B cell (primary cell): ENCODE data around the gene ZNF521. TPM values are rescaled to one million over a fixed set of nuclear protein-coding genes. Genes with fewer than 3 reads are reported as not detected.

Experiments used
- ATAC-seq: fragments of 200-7000 bp; cut with Tn5 transposase; one replicate; pipeline ENCODE4 v1.10.0; 2021; ENCODE audit warnings: low read depth, mild to moderate bottlenecking, moderate number of reproducible peaks, moderate library complexity
- CTCF ChIA-PET: fragments of 350-600 bp; sonication (Branson Sonifier 250); formaldehyde crosslinking; loops from one replicate; lab custom pipeline; 2021; ENCODE audit warnings: antibody characterized with exemption, inconsistent platforms; lab: Charles Lee
- POLR2A ChIA-PET: fragments of 350-600 bp; sonication (Branson Sonifier 250); formaldehyde crosslinking; loops from one replicate; lab custom pipeline; 2021; ENCODE audit warnings: antibody characterized with exemption; lab: Charles Lee
- DNase-seq: peaks from one replicate; pipeline ENCODE4 v3.0.0; 2013
- H2AFZ ChIP-seq: 2 replicates; pipeline ENCODE4 v1.6.1; 2012; ENCODE audit warnings: mild to moderate bottlenecking, low read depth, low read length; ENCODE audit not compliant: insufficient read depth, poor library complexity, severe bottlenecking
- H3K27ac ChIP-seq, 2 donors: 1 replicate in 1 of 2; 2 replicates in 1 of 2; pipeline ENCODE4 v1.5.1; 2012 to 2013; ENCODE audit warnings: low read length in 2 of 2, mild to moderate bottlenecking in 2 of 2, moderate library complexity in 1 of 2
- H3K27me3 ChIP-seq, 4 experiments: fragments of 200-600 bp in 1 of 4; sonication (generic) in 1 of 4; replicated peaks in 1 of 4; 1 replicate in 2 of 4; 2 replicates in 2 of 4; pipeline versions ENCODE4 v1.6.1 to v1.7.0; 2013 to 2016; ENCODE audit warnings: low read length in 3 of 4, mild to moderate bottlenecking in 2 of 4, mixed read lengths in 1 of 4, moderate library complexity in 1 of 4; ENCODE audit not compliant: insufficient read depth in 4 of 4, control insufficient read depth in 3 of 4; ENCODE audit errors: control extremely low read depth in 1 of 4
- H3K36me3 ChIP-seq, 2 experiments: replicated peaks in 1 of 2; 1 replicate in 1 of 2; 2 replicates in 1 of 2; pipeline versions ENCODE4 v1.6.1 to v1.7.1; 2013; ENCODE audit warnings: low read length in 1 of 2; ENCODE audit not compliant: insufficient read depth in 2 of 2, control insufficient read depth in 1 of 2; ENCODE audit errors: control extremely low read depth in 1 of 2, extremely low read depth in 1 of 2
- H3K4me1 ChIP-seq, 2 donors: fragments of 200-600 bp in 1 of 2; sonication (generic) in 1 of 2; 1 replicate in 1 of 2; 2 replicates in 1 of 2; pipeline versions ENCODE4 v1.5.1 to v1.6.1; 2013 to 2017; ENCODE audit warnings: low read length in 2 of 2; ENCODE audit not compliant: control insufficient read depth in 2 of 2, insufficient read depth in 2 of 2
- H3K4me2 ChIP-seq: replicated peaks from 2 replicates; pipeline ENCODE3; 2012; ENCODE audit warnings: mild to moderate bottlenecking, low read depth, low read length; ENCODE audit not compliant: poor library complexity, severe bottlenecking
- H3K4me3 ChIP-seq, 5 experiments: fragments of 200-600 bp in 1 of 5; sonication (generic) in 1 of 5; 1 replicate in 3 of 5; 2 replicates in 2 of 5; pipeline versions ENCODE4 v1.5.1 to v1.7.0; 2011 to 2016; ENCODE audit warnings: low read length in 4 of 5, mild to moderate bottlenecking in 4 of 5, low read depth in 2 of 5, control low read depth in 1 of 5, moderate library complexity in 1 of 5; ENCODE audit not compliant: insufficient read depth in 1 of 5; ENCODE audit errors: control extremely low read depth in 1 of 5, extremely low read depth in 1 of 5
- H3K79me2 ChIP-seq: fragments of 200-600 bp; sonication (generic); one replicate; pipeline ENCODE4 v1.6.0; 2016; ENCODE audit warnings: low read length; ENCODE audit not compliant: control insufficient read depth, insufficient read depth
- H3K9ac ChIP-seq: fragments of 200-600 bp; sonication (generic); 2 replicates; pipeline ENCODE4 v1.6.1; 2017; ENCODE audit warnings: mild to moderate bottlenecking, low read length, moderate library complexity
- H3K9me3 ChIP-seq, 3 donors: one replicate each; pipeline versions ENCODE4 v1.6.1 to v1.7.1; 2013; ENCODE audit warnings: low read length in 2 of 3; ENCODE audit not compliant: control insufficient read depth in 2 of 3, insufficient read depth in 1 of 3; ENCODE audit errors: control extremely low read depth in 1 of 3
- H4K20me1 ChIP-seq: 2 replicates; pipeline ENCODE4 v1.6.0; 2012; ENCODE audit warnings: mild to moderate bottlenecking, low read length; ENCODE audit not compliant: insufficient read depth, control insufficient read depth, poor library complexity, severe bottlenecking
- H3K27ac Mint-ChIP-seq: one replicate; pipeline ENCODE4 v1.8.0; 2021; ENCODE audit warnings: mixed read lengths
- H3K27me3 Mint-ChIP-seq: one replicate; pipeline ENCODE4 v1.8.0; 2021; ENCODE audit warnings: mixed read lengths
- H3K4me1 Mint-ChIP-seq: one replicate; pipeline ENCODE4 v1.8.0; 2021; ENCODE audit warnings: mixed read lengths
- H3K4me3 Mint-ChIP-seq: one replicate; pipeline ENCODE4 v1.8.0; 2021; ENCODE audit warnings: mixed read lengths
- H3K9me3 Mint-ChIP-seq: one replicate; pipeline ENCODE4 v1.8.0; 2022; ENCODE audit warnings: mixed read lengths; ENCODE audit not compliant: insufficient read depth
- EZH2 ChIP-seq: IDR thresholded peaks from 2 replicates; pipeline ENCODE4 v1.6.1; 2012; ENCODE audit warnings: borderline replicate concordance, low read depth, mild to moderate bottlenecking, moderate library complexity, low read length; ENCODE audit not compliant: insufficient read depth, poor library complexity, severe bottlenecking
- WGBS: methylation state at CpG from one replicate; pipeline ENCODE4 v1.1.5; 2013; ENCODE audit warnings: missing lambda C conversion rate; ENCODE audit not compliant: insufficient coverage; 5-methylcytosine and 5-hydroxymethylcytosine counted together
- intact Hi-C: fragments of 100-400 bp; cut with micrococcal nuclease; formaldehyde crosslinking; loops from one replicate; pipeline ENCODE4 v1.10.0; 2022
- polyA plus RNA-seq: library from polyadenylated mRNA; depleted of rRNA; stranded (reverse); fragments of >200 nt; gene quantifications from 2 replicates; pipeline ENCODE4 v1.2.3, GENCODE V29; 2012
- total RNA-seq, 2 donors: library from RNA; stranded (reverse); fragments of 120-200 nt in 1 of 2; gene quantifications; 1 replicate in 1 of 2; 2 replicates in 1 of 2; pipeline versions ENCODE4 v1.2.3 to v1.2.4, GENCODE V29; 2013 to 2022
- TF ChIP-seq, protein P1 (sequence below): fragments of 200-600 bp; IDR thresholded peaks from one replicate; pipeline ENCODE4 v1.8.0; 2022; ENCODE audit warnings: antibody characterized with exemption, mild to moderate bottlenecking

Gene ZNF521
- total and polyA plus RNA-seq, 2 donors (not counting 1 experiment from before 2014, with no cell fraction given), result 0.04 to 9.0 TPM

DNA sequence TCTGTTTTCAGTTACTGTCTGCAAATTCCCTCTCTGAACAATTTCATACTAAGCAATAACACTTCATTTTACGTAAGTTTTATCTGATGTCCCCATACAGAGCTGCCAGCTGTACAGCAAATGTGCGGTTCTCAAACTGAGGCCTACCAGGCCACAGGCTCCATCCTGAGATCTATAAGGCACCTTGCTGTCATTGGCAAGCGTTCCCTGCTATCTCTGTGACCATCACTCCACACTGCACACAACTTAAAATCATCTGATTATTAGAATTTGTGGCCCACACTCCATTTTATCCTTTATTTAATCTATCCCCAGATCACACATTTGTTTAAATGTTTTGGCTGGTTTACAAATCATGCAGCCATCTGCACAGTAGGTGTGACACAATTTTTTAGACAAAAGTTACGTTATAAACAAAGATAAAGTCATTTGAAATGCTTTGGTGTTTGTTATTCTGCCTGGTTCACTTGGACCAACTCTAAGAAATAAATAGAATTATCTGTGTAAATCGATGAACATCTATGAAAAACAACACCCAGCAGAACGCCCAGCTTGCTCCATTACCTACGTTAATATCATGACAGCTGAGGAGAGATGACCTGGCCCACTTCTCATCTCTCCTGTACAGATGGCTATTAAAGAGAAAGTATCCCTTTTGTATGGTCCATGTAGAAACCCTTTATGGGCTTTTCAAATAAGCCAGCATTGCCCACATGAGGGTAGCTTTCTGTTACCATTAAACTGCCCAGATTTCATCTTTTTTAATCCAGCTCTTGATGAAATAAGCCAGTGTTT, 162.4 kb downstream of the ZNF521 start:
- no peak for ATAC-seq
- intact Hi-C loops, result no loop called here
- no peaks in the 10 kb centered on the region for H3K79me2 ChIP-seq
- H2AFZ ChIP-seq, result no peak overlapping the region
- Mint-ChIP-seq H3K27me3 (peaks cover 3% of the 10 kb centered on the region), H3K27ac (no peak overlapping the region), H3K4me3 (no peak overlapping the region), H3K4me1 (no peaks in the 10 kb centered on the region), H3K9me3 (no peaks in the 10 kb centered on the region)
- 89% methylated on average over 3 of the region's 7 CpGs for WGBS
- ChIA-PET POLR2A (interaction anchor here (0.6 kb wide), 1 partner anchor 84 kb away, joined by 7 read pairs; no protein-coding TSS in a partner anchor), CTCF (no interaction called here)
- no peaks in the 10 kb centered on the region for H3K4me1 ChIP-seq
- no peak overlapping the region for H3K4me3 ChIP-seq
- no peaks in the 10 kb centered on the region for H3K27me3 ChIP-seq
- H3K9ac ChIP-seq, result no peak overlapping the region
- H4K20me1 ChIP-seq, result no peaks in the 10 kb centered on the region
- H3K27ac ChIP-seq, result no peak overlapping the region
- TF ChIP-seq EZH2, result no peak
- TF ChIP-seq, protein P1, sequence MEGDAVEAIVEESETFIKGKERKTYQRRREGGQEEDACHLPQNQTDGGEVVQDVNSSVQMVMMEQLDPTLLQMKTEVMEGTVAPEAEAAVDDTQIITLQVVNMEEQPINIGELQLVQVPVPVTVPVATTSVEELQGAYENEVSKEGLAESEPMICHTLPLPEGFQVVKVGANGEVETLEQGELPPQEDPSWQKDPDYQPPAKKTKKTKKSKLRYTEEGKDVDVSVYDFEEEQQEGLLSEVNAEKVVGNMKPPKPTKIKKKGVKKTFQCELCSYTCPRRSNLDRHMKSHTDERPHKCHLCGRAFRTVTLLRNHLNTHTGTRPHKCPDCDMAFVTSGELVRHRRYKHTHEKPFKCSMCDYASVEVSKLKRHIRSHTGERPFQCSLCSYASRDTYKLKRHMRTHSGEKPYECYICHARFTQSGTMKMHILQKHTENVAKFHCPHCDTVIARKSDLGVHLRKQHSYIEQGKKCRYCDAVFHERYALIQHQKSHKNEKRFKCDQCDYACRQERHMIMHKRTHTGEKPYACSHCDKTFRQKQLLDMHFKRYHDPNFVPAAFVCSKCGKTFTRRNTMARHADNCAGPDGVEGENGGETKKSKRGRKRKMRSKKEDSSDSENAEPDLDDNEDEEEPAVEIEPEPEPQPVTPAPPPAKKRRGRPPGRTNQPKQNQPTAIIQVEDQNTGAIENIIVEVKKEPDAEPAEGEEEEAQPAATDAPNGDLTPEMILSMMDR, result no peak
- no peak overlapping the region for H3K4me2 ChIP-seq
- no peak for DNase-seq
- no peaks in the 10 kb centered on the region for H3K9me3 ChIP-seq
- no peaks in the 10 kb centered on the region for H3K36me3 ChIP-seq

GRCh38 chr18:25187521-25188192, 164.3 kb downstream of the ZNF521 start:
- 95% methylated on average over 4 of the region's 7 CpGs for WGBS
- no peaks in the 10 kb centered on the region for H3K79me2 ChIP-seq
- H3K4me2 ChIP-seq, result no peak overlapping the region
- H3K4me1 Mint-ChIP-seq, result no peaks in the 10 kb centered on the region
- ChIA-PET CTCF (no interaction called here), POLR2A (no interaction called here)
- intact Hi-C loops, result no loop called here
- no peaks in the 10 kb centered on the region for H3K4me1 ChIP-seq
- no peaks in the 10 kb centered on the region for H3K9me3 ChIP-seq
- no peak overlapping the region for H2AFZ ChIP-seq
- TF ChIP-seq, protein P1, result no peak
- TF ChIP-seq EZH2, result no peak
- H3K27me3 ChIP-seq, result no peaks in the 10 kb centered on the region
- no peak overlapping the region for H3K27ac Mint-ChIP-seq
- no peak overlapping the region for H3K4me3 Mint-ChIP-seq
- DNase-seq (no peak), ATAC-seq (no peak)
- no peak overlapping the region for H3K27ac ChIP-seq
- peaks cover 9% of the 10 kb centered on the region for H3K27me3 Mint-ChIP-seq
- H3K9me3 Mint-ChIP-seq, result no peaks in the 10 kb centered on the region
- no peak overlapping the region for H3K9ac ChIP-seq
- no peaks in the 10 kb centered on the region for H3K36me3 ChIP-seq
- no peak overlapping the region for H3K4me3 ChIP-seq
- no peaks in the 10 kb centered on the region for H4K20me1 ChIP-seq
